NCI-H748 (cell line): ENCODE measurements around the gene USP11.
A peak's percentile ranks its signal among the peaks of the same experiment; 100 is the strongest.

ENCODE experiments used
- DNase-seq: peaks from one replicate; lab custom pipeline; 2025; ENCODE audit not compliant: unreplicated experiment; lab: John Stamatoyannopoulos, UW

Gene USP11

DNA sequence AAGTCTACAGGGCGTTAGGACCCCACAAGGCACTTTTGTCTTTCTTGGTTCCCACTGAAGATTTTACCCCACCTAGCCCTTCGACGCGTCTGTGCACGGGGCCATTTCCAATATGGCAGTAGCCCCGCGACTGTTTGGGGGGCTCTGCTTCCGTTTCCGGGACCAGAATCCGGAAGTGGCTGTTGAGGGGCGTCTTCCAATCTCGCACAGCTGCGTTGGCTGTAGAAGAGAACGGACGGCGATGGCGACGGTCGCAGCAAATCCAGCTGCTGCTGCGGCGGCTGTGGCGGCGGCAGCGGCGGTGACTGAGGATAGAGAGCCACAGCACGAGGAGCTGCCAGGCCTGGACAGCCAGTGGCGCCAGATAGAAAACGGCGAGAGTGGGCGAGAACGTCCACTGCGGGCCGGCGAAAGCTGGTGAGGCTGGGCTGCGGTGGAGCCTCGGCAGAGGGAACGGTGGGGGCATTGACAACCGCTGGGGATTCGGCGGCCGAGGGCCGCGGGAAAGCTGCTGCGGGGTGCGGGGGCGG, at the start of gene USP11:
Gene USP11 (plus strand): TSS at position 207 of the 530 bp plus-strand sequence. CDS start 35 bp downstream, at position 242.
- DNase-seq, result peak; percentile 84

DNA sequence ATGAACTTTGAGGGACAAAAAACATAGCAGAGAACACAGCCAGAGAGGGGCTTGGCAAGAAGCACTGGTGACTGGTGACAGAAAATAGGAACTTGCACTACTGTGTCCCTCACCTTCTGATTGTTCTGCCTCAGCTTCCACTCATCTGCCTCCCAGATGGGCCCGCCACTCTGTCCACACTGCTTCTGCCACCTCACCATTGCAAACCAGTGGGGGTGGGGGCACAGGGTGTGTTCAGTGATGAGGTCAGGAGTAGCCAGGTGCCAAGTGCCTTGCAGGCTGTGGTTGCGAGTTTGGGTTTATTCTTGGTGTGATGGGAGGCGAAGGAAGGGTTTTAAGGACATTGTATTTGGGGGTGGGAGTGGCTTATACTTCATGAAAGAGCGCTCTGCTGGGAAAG, 48.3 kb upstream of the USP11 start:
- DNase-seq, result no peak

DNA sequence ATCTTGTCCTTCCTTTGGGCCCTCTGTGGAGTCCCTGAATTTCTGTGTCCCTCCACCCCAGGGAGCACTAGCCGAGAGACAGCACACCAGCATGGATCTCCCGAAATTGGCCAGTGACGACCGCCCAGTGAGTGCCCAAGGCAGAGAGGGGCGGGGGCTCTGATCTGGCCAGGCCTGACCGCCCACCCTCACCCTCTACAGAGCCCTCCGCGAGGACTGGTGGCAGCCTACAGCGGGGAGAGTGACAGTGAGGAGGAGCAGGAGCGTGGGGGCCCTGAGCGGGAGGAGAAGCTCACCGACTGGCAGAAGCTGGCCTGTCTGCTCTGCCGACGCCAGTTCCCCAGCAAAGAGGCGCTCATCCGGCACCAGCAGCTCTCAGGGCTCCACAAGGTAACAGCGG, 47.6 kb upstream of the USP11 start:
- no peak for DNase-seq

DNA sequence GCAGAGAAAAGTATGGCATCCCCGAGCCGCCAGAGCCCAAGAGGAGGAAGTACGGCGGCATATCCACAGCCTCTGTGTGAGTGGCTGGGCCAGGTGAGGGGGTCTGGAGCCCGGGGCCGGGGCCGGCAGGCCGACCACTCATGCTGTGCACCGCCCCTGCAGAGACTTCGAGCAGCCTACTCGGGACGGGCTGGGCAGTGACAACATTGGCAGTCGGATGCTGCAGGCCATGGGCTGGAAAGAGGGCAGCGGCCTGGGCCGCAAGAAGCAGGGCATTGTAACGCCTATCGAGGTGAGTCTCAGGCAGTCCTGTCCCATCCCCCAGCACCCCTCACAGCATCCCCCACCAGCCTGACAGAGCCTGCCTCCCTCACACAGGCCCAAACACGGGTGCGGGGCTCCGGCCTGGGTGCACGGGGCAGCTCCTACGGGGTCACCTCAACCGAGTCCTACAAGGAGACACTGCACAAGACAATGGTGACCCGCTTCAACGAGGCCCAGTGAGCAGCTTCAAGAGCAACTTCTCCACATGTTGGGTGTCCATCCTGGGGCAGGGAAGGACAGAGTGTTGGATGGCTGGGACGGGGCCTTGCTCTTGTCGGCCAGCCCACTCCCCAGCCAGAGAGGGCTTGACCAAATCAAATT, 46.6 kb upstream of the USP11 start:
- DNase-seq, result no peak

DNA sequence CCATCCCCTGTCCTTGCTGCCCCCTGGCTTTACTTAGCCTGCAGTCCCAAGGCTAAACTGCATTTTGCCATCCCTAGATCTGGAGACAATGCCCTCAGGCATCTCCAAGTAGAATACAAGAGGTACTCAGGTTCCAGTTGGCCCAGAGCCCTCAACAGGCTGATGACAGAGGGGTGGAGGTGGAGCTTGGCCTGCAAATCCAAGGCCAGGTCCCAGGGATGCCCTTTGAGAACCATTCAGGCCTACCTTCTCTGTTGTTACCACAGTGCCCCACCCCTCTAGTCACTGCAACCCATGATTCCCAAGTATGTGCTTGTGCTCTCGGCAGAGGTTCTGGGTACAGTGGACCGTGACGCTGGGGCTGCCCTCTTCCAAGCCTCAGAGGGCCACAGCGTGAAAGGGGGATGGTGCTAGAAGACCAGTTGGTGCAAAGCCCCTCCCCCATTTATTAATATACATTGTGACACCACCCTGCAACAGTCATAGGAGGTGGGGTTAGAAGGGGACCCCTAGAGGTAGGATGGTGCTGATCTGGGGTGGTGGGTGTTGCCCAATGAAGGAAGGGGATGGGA, 45.6 kb upstream of the USP11 start:
- DNase-seq, result no peak

DNA sequence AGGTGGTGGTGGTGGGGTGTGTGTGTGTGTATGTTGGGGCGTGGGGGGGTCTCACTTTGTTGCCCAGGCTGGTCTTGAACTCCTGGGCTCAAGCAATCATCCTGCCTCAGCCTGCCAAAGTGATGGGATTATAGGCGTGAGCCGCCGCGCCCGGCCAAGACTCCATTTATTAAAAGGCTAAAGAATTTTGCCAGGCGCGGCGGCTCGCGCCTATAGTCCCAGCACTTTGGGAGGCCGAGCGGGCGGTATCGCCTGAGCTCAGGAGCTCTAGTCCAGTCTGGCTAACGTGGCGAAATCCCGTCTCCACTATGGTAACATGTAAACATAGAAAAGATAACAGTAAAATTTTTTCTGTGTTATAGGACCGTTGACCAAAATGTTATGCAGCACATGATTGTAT, 42.9 kb upstream of the USP11 start:
- no peak for DNase-seq

DNA sequence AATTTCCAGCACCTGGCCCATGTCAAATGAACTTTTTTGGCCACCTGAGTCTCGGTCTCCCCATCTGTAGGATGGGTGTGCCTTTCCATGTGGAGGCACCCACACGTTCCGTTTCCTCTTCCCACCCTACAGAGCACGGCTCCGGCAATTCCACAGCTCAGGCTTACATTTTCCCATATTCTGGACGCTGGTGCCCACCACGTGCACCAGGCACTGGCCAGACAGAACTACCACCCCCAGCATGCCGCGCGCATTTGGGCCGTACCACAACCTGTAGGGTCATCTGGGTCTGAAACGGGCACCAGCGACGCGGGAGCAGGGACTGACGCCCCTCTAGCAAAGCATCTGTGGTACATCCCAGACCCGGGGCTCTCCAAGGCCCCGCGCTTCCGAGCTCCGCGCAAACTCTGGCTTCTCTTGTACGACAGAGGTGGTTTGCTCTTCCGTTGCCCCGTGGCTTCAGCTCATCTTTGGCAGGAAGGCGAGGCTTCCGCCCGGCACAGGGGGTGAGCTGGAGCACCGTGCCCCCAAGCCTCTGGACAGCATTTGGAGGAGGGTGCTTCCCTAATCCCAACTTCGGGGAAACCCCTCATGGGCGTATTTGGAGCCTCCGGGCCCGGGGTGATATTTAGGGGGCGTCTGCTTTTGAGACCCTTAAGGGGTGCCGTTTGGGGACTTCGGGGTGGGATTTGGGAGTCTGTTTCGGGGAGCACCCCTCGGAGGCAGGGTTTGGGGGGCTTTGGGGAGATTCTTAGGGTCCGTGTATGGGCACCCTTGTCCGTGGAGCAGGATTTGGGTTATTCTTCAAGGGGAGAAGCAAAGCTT, 42.2 kb upstream of the USP11 start:
- peak; percentile 96 for DNase-seq

DNA sequence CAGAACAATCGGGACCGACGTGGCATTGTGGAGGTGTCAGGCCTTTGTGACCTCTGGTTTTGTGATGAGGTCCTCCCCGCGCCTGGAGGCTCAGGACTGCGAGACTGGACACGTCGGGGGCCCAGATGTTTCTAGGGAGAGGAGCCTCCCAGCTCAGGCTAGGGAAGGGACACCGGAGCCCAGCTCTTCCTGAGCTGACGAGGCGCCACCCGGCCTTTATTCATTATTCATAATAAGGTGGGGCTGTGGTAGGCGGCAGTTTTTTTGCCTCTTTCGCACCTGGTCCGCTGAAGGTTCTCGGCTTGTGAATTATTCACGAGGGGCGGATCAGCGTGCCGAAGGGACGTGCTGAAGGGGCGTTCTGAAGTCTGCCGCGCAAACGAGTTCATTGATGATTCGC, 41.5 kb upstream of the USP11 start:
- DNase-seq, result peak; percentile 84

DNA sequence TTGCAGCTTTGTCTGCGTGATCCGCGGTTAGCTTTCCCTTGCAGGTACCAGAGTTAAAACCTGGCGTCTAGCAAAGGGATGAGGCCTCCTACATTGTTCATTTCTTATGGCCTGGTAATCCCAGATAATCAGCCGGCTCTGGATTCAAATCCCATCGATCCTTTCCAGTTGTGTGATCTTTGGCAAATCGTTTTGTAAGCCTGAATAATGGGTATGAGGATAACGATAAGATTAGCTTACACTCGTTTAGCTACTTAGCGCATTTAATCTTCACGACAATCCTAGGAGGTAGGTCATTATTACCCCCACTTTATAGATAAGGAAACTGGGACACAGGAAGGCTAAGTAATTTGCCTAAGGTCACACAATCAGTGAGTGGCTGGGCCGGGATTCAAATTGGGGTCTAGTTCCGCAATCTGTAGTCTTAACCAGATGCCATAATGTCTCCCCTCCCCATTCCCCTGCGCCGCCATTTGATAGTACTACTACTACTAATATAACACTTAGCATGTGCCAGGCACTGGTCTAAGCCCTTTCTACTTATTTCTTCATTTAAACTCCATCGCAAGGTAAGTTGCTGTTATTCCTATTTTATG, 40.9 kb upstream of the USP11 start:
- no peak for DNase-seq

DNA sequence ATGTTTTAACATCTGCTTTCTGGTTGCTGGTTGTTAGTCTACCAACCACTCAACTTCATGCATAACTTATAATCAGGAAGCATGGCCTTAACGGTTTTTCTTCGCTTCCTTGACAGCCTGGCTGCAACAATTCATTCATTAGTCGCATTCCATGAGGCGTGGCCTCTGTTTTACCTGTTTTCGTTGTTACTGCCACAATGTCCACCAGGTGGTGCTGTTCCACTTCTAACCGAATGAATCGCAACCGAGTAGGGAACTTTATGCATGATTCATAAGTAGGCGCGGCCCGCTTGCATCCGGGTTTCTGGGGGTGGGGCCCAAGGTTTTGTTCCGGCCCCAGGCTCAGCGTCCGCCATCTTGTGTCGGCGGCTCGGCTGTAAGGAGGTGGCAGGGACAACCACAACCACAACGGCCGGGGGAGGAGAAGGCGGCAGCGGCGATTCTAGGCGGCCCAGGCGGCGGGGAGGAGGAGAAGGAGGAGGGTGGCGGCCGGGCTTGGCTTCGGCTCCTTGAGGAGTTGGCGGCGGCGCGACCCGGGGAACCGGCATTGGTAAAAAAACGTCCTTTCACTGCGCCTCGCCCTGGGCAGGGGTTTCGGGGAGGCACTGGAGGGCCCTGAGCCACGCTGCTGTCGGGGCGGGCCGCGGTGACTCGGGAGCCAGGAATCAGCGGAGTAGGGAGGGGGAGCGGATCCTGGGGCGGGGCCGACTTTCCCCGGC, 39.2 kb upstream of the USP11 start, which contains the start of gene UBA1:
Gene UBA1 (plus strand): TSS at position 355 of the 719 bp plus-strand sequence. CDS start 4,974 bp downstream, outside the sequence.
- peak; percentile 95 for DNase-seq

DNA sequence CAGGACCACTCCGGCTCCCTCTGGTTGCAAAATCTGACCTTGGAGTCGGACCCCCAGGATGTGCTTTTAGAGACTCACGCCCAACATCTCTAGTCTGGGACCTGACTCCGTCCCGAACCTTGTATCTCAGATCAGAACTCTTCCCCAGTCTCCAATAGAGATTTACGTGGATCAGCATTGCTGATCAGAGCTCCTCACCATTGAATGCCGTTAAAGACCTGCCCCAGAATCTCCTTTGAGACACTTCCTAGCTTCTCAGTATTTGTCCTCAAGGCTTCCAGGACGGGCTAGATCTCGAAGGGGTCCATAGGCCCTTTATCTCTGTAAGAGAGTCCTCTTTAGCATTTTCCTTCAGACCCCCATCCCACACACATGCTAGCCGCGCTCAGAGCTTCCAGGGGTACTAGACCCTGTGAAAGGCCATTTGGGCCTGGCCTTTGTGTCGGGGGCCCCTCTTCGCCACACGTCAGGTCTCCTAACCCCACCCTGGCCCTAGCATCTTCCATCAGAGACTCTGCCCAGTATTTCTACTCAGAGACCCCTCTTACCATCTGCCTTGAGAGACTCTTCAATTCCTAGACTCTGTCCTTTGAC, 38.5 kb upstream of the USP11 start:
- DNase-seq, result no peak

DNA sequence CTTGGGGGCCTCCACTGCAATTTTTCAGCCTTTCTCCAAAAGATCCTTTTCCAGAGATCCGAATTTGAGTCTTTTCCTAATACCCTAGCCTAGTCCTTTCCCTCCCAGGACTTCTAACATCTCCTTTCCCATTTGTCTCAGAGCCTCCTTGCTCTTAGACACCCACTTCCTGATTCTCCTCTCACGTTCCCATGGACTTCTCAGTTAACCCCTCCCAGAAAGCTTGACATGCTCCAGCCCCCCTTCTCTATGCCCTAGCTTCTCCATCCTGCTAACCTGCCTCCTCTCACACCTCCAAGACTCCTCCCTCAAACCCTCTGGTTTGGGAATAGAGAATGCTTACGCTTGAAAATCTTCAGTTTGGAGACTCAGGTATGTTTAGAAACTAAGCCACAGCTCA, 36.7 kb upstream of the USP11 start:
- DNase-seq, result no peak

DNA sequence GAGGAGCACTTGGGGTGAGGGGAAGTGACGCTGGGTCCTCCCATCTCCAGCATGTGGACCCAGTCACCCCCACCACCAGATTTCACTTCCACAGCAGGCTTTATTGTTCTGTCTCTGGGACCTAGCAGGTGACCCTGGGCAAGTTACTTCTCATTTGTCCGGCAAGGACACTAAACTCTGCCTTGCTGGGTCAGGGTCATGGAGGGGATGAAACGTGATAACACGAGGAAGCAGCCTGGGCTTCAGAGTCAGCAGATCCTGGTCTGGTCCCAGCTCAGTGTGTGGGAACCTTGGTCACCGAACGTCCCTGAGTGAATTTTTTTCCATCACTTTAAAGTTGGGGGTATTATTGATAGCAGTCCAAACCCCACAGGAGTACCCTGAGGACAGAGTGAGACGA, 35.3 kb upstream of the USP11 start:
- no peak for DNase-seq

DNA sequence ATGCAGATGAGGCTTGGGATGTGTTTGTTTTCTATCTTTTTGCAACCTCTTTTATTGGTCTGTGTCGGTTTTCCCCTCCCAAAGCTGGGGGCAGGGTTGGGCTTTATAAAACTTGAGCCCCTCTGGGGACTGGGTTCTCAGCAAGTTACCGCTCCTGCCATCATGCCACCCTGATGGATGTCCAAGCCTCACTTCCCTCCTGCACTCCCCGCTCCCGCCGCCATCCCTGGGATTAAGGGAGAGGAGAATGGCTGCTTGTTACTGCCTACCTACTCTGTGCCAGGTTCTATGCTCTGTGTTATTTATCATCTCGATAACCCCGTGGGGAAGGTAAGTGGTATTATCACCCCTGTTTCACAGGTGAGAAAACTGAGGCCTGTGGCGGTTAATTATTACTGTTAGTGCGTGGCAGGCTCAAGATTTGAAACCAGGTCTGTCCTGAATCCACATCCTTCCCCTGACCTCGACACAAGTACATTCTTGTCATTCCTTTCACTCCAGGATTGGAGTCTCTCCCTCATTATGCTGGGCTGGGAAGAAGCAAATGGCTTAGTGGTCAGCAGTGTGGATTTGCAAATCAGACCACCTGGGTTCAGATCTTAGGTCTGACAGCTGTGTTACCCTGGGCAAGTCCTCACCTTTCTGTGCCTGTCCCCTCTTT, 34.7 kb upstream of the USP11 start:
- DNase-seq, result no peak

DNA sequence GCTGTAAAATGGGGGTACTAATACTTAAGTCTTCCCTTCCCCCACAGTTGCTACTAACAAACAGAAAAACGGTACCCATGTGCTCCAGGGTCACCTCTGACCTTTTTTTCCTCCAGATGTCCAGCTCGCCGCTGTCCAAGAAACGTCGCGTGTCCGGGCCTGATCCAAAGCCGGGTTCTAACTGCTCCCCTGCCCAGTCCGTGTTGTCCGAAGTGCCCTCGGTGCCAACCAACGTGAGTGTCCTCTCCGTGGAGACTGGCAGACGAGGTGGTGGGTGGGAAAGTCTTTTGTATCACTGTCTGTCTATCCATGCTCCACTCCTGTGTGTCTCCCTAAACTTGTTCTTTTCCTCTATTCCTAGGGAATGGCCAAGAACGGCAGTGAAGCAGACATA, 34.1 kb upstream of the USP11 start:
- DNase-seq, result no peak

DNA sequence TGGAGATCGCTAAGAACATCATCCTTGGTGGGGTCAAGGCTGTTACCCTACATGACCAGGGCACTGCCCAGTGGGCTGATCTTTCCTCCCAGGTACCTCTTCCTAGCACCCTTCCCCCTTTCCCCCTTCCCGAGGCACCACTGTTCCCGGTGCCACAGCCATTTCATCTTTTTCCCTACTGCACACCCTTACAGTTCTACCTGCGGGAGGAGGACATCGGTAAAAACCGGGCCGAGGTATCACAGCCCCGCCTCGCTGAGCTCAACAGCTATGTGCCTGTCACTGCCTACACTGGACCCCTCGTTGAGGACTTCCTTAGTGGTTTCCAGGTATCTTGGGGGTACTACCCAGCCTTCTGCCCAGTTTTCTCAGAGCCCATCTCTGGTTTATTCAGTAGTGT, 33.5 kb upstream of the USP11 start:
- no peak for DNase-seq

DNA sequence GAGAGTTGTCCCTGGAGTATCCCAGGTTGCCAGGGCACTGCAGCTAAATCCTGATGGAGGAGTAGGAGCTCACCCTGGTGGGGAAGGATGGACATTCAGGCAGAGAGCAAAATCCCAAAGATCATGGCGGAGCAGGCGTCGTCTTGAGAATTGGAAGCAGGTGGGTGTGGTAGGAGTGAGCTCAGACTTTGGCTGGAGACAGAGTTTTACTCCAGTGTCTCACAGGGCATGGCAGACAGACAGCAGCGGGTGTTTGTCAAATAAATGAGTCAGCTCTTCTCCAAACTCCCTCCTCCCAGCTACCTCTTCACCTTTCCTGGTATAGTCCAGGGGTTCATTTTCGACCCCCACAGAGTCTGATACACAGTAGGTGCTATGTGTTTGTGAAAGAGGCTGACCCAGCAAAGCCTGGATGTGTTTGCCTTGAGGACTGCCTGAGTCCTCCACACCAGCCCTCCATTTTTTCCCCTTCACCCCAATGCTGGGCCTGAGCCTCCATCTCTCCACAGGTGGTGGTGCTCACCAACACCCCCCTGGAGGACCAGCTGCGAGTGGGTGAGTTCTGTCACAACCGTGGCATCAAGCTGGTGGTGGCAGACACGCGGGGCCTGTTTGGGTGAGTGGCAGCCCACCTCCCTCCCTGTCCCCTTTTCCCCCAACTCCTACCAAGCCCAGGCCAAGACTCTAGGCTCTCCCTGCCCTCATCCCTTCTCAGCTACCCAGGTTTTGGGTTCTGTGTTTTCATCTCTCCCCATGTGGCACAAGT, 32.2 kb upstream of the USP11 start:
- DNase-seq, result no peak

DNA sequence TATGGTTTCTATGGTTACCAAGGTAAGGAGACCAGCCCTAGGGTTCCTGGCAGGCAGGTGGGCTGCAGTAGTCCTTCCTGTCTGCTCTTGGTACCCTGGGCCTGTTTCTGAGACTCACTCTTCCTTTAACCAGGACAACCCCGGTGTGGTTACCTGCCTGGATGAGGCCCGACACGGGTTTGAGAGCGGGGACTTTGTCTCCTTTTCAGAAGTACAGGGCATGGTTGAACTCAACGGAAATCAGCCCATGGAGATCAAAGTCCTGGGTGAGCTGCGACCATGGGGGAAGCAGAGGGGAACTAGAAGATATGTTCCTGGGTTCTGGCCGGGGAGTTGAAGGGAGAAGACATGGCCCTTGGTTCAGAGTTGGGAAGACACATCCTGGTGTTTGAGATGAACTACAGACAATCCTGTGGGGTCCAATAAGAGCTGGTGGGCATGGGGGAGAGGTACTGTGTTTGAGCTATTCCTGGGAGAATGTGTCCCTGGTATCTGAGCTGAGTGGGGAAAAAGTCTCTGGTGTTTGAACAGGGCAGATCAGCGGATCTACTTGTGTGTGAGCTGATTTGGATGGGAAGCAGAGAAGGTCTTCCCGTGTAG, 31.4 kb upstream of the USP11 start:
- DNase-seq, result no peak

DNA sequence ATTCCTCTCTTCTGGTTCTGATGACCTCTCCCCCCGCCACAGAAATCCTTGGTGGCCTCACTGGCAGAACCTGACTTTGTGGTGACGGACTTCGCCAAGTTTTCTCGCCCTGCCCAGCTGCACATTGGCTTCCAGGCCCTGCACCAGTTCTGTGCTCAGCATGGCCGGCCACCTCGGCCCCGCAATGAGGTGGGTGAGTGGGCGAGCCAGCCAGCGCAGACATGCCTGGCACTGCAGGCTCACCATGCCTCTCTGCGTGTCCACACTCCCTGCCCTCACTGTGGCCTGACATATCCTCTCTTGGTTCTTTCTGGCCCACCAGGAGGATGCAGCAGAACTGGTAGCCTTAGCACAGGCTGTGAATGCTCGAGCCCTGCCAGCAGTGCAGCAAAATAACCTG, 30.5 kb upstream of the USP11 start:
- DNase-seq, result no peak
